PC-3 (cell line): ENCODE data around the gene E2F2. TPM values are rescaled to one million over a fixed set of nuclear protein-coding genes. Genes with fewer than 3 reads are reported as not detected.

ENCODE experiments used
- ATAC-seq: fragments of 200-7000 bp; cut with Tn5 transposase; 2 replicates; pipeline ENCODE4 v1.9.1; 2020; ENCODE audit warnings: mild to moderate bottlenecking, moderate library complexity
- Bru-seq: library from RNA; stranded (reverse); fragments of 400-500 nt; gene quantifications from one replicate; lab custom pipeline; 2021; lab: Mats Ljungman, UMichigan
- BruChase-seq, 2 experiments: library from RNA; stranded (reverse); fragments of 400-500 nt; gene quantifications; one replicate each; lab custom pipeline; 2021; lab: Mats Ljungman, UMichigan
- BruUV-seq: library from RNA; stranded (reverse); fragments of 400-500 nt; replicated peaks from 2 replicates; lab custom pipeline; 2021; lab: Mats Ljungman, UMichigan
- CTCF ChIA-PET: fragments of 300-600 bp; sonication (Branson Sonifier 250); formaldehyde crosslinking; loops from one replicate; lab custom pipeline; 2022; ENCODE audit warnings: antibody characterized with exemption; lab: Charles Lee
- POLR2A ChIA-PET: fragments of 300-600 bp; sonication (Branson Sonifier 250); formaldehyde crosslinking; loops from one replicate; lab custom pipeline; 2022; ENCODE audit warnings: antibody characterized with exemption; ENCODE audit not compliant: unreplicated experiment; lab: Charles Lee
- DNase-seq: peaks from one replicate; pipeline ENCODE4 v3.0.0-alpha.2; 2015
- H2AFZ ChIP-seq: fragments of 300-600 bp; sonication (generic); 2 replicates; pipeline ENCODE4 v1.6.0; 2016; ENCODE audit warnings: antibody characterized with exemption, low read length
- H3F3A ChIP-seq: fragments of 300-600 bp; sonication (generic); one replicate; pipeline ENCODE4 v1.6.0; 2017; ENCODE audit warnings: antibody characterized with exemption, low read length, control low read depth, mild to moderate bottlenecking; ENCODE audit not compliant: unreplicated experiment
- H3K27ac ChIP-seq: fragments of 300-600 bp; sonication (generic); 2 replicates; pipeline ENCODE4 v1.5.1; 2016; ENCODE audit warnings: mild to moderate bottlenecking, low read length
- H3K27me3 ChIP-seq: fragments of 300-600 bp; sonication (generic); 2 replicates; pipeline ENCODE4 v1.6.1; 2016; ENCODE audit warnings: low read length, mixed read lengths
- H3K36me3 ChIP-seq: fragments of 300-600 bp; sonication (generic); 2 replicates; pipeline ENCODE4 v1.6.1; 2016; ENCODE audit warnings: low read depth, mixed run types, low read length, mixed read lengths
- H3K4me1 ChIP-seq: fragments of 300-600 bp; sonication (generic); 2 replicates; pipeline ENCODE4 v1.5.1; 2016; ENCODE audit warnings: low read length; ENCODE audit not compliant: insufficient read depth
- H3K4me2 ChIP-seq: fragments of 300-600 bp; sonication (generic); 2 replicates; pipeline ENCODE4 v1.6.0; 2016; ENCODE audit warnings: low read length
- H3K4me3 ChIP-seq: fragments of 300-600 bp; sonication (generic); 2 replicates; pipeline ENCODE4 v1.5.1; 2016; ENCODE audit warnings: mild to moderate bottlenecking, low read length, mixed read lengths
- H3K79me2 ChIP-seq: fragments of 300-600 bp; sonication (generic); 2 replicates; pipeline ENCODE4 v1.6.1; 2017; ENCODE audit warnings: low read length, mixed read lengths
- H3K9ac ChIP-seq: fragments of 300-600 bp; sonication (generic); 2 replicates; pipeline ENCODE4 v1.6.0; 2016; ENCODE audit warnings: mild to moderate bottlenecking, low read length
- H3K9me2 ChIP-seq: fragments of 300-600 bp; sonication (generic); replicated peaks from 2 replicates; pipeline ENCODE4 v1.6.1; 2016; ENCODE audit warnings: mixed run types, low read length, mixed read lengths
- H3K9me3 ChIP-seq: fragments of 300-600 bp; sonication (generic); 2 replicates; pipeline ENCODE4 v1.6.1; 2016; ENCODE audit warnings: low read length, mixed read lengths
- H4K20me1 ChIP-seq: fragments of 300-600 bp; sonication (generic); 2 replicates; pipeline ENCODE4 v1.6.1; 2016; ENCODE audit warnings: low read length, mixed read lengths
- CTCF ChIP-seq: fragments of 300-600 bp; sonication (generic); conservative IDR thresholded peaks from 2 replicates; pipeline ENCODE4 v1.5.1; 2017; ENCODE audit warnings: antibody characterized with exemption, low read depth, mild to moderate bottlenecking, low read length
- EZH2 ChIP-seq: fragments of 300-600 bp; sonication (generic); IDR thresholded peaks from one replicate; pipeline ENCODE4 v1.6.1; 2017; ENCODE audit warnings: antibody characterized with exemption, mild to moderate bottlenecking, low read length; ENCODE audit not compliant: unreplicated experiment
- EZH2phosphoT487 ChIP-seq: fragments of 300-600 bp; sonication (generic); IDR thresholded peaks from 2 replicates; pipeline ENCODE4 v1.6.1; 2018; ENCODE audit warnings: mild to moderate bottlenecking, antibody characterized with exemption, low read length, borderline replicate concordance
- intact Hi-C: fragments of 100-400 bp; cut with micrococcal nuclease; formaldehyde crosslinking; loops from 2 replicates; pipeline ENCODE4 v1.9.0; 2023
- long read RNA-seq: library from polyadenylated mRNA; unstranded; transcript quantifications from one replicate; pipeline ENCODE4 v2.0.0, GENCODE V29; 2021; ENCODE audit not compliant: unreplicated experiment
- total RNA-seq: library from RNA; depleted of rRNA; stranded (reverse); fragments of >200 nt; gene quantifications from 2 replicates; pipeline ENCODE4 v1.2.3, GENCODE V29; 2014; rRNA removed

The E2F2 gene
- 7.0 and 8.3 TPM in 2 replicates for total RNA-seq
- percentile 38 among the genes with signal in this experiment for Bru-seq, nascent RNA
- BruChase-seq, experiment 1, labeled RNA remaining after a 6-hour chase, result percentile 33 among the genes with signal in this experiment
- BruChase-seq, experiment 2, labeled RNA remaining after a 2-hour chase, result percentile 23 among the genes with signal in this experiment
- long read RNA-seq, result 0 reads

GRCh38 chr1:23530747-23531561, at the start of gene E2F2:
TSS of gene E2F2 (minus strand) at chr1:23531233. CDS start at chr1:23530793, 440 bp downstream.
- Histone ChIP-seq H3K27me3 (no peaks in the 10 kb centered on the region), H3F3A (no peaks in the 10 kb centered on the region), H3K9me3 (no peaks in the 10 kb centered on the region), H3K9me2 (no peaks in the 10 kb centered on the region), H4K20me1 (no peaks in the 10 kb centered on the region), H3K4me3 (peak within 1 kb of the TSS; percentile 71), H3K4me1 (peaks cover 48% of the 10 kb centered on the region), H2AFZ (peak within 1 kb of the TSS; percentile 93), H3K9ac (peak within 1 kb of the TSS; percentile 83), H3K27ac (peak within 1 kb of the TSS; percentile 29; the same call in 1 of the 2 replicates), H3K79me2 (peaks cover 15% of the 10 kb centered on the region), H3K36me3 (no peaks in the 10 kb centered on the region), H3K4me2 (peak within 1 kb of the TSS; percentile 97)
- DNase-seq (peak; percentile 81), ATAC-seq (peak; percentile 68)
- intact Hi-C loops, result no loop called here
- TF ChIP-seq EZH2phosphoT487 (no peak), EZH2 (no peak), CTCF (peak; percentile 30; the same call in 1 of the 2 replicates)
- no TSS peak for BruUV-seq
- ChIA-PET CTCF (interaction anchor here (0.9 to 1.9 kb wide), 3 partner anchors 9 to 108 kb away, joined by 3 to 13 read pairs (median 10); no protein-coding TSS in a partner anchor), POLR2A (interaction anchor here (0.5 kb wide), 1 partner anchor 44 kb away, joined by 19 read pairs; no protein-coding TSS in a partner anchor)

- Histone ChIP-seq H2AFZ (no peak overlapping the region), H3K9me3 (no peaks in the 10 kb centered on the region), H3K4me1 (peaks cover 23% of the 10 kb centered on the region), H3K4me2 (no peak overlapping the region), H3F3A (no peaks in the 10 kb centered on the region), H3K9me2 (no peaks in the 10 kb centered on the region), H3K27ac (no peak overlapping the region), H3K4me3 (no peak overlapping the region), H3K79me2 (no peaks in the 10 kb centered on the region), H3K36me3 (no peaks in the 10 kb centered on the region), H4K20me1 (no peaks in the 10 kb centered on the region), H3K9ac (no peak overlapping the region), H3K27me3 (no peaks in the 10 kb centered on the region)
- ChIA-PET CTCF (no interaction called here), POLR2A (no interaction called here)
- BruUV-seq, result no TSS peak
- DNase-seq (no peak), ATAC-seq (no peak)
- TF ChIP-seq EZH2phosphoT487 (no peak), CTCF (no peak), EZH2 (no peak)
- intact Hi-C loops, result no loop called here
Measured at GRCh38 chr1:23578997-23579363, 47.9 kb upstream of the E2F2 start.
